ENCODE measurements around the gene POLR2I. TPM values are rescaled to one million over a fixed set of nuclear protein-coding genes. Genes with fewer than 3 reads are reported as not detected.
"Not testable (repeated sequence)": the region's sequence is repeated elsewhere in the genome, so short reads cannot be mapped to it uniquely, and the experiment has no call there.

The POLR2I gene
- total RNA-seq, 1 donor from 2014 or later, result 42.9 TPM

- DNase-seq, result no peak
Measured at GRCh38 chr19:36099166-36099785, 15.4 kb downstream of the POLR2I start.

- peak; percentile 44 for DNase-seq
Measured at GRCh38 chr19:36097036-36097435, 17.6 kb downstream of the POLR2I start.

GRCh38 chr19:36093687-36094086, 21.0 kb downstream of the POLR2I start:
- no peak for DNase-seq

GRCh38 chr19:36093146-36093662, 21.5 kb downstream of the POLR2I start:
- DNase-seq, result no peak

DNA sequence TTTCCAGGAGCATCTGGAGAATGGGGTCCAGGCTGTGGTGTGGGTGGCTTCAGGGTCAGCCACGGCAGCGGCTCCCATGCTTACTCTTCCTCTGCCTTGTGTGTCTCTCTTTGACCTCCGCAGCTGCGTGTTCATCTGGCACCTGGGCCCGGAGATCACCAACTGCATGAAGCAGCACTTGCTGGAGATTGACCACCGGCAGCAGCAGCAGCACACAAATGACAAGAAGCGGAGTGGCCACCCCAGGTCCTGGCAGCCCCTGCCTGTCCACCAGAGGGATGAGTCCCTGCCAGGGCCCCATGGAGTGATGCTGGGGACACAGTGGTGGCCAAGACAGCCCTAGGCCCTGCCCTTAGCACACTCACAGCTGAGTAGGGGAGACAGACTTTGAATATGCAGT, 22.1 kb downstream of the POLR2I start:
- no peak for DNase-seq

DNA sequence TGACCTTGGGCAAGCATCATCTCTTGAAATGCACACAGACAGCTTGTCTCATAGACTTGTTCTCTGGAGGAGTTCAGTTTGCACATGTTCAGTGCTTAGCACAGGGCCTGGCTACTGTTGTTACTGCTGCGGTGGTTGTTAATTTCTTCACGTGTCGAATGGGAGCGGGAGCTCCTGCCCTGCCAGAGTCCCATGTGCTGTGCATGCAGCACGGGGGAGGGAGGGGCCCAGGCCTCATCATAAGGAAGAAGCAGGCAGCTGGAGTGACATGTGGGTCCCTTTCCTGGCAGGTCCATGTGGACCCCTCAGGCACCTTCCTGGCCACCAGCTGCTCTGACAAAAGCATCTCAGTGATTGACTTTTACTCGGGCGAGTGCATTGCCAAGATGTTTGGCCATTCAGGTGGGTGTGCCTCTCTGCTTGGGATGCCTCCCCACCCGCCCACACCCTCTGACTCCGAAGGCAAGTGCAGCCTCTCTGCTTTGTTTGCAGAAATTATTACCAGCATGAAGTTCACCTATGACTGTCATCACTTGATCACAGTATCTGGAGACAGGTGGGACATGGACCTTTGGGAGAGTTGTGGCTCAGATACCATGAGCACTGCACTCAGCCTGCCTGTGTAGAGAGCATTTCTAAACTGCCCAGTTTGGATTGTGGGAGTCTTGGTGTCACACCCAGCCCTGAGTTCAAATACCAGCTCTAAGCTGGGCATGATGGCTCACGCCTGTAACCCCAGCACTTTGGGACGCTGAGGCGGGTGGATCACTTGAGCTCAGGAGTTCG, 23.6 kb downstream of the POLR2I start:
- DNase-seq, result no peak

GRCh38 chr19:36089847-36090246, 24.8 kb downstream of the POLR2I start:
- no peak for DNase-seq

DNA sequence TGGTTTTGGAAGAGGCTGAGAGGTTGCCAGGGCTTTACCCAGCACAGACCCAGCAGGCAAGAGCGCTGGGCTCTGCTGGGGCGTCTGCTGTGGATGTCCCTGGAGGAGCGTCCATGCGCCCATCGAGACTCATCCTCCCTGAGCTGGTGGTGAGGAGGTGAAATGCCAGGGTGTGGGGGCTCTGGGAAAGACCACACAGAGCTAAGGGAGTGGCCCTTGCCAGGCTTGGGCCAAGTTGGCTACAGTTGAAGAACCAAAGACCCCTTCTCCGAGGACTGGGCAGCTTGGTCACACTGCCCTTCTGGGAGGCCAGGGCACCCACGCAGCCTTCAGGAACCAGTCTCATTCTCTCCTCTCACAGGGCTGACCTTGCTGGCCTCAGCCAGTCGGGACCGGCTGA, 28.3 kb downstream of the POLR2I start:
- no peak for DNase-seq

GRCh38 chr19:36084231-36085009, 30.3 kb downstream of the POLR2I start:
- no peak for DNase-seq

- DNase-seq, result no peak
Measured at GRCh38 chr19:36082916-36083315, 31.8 kb downstream of the POLR2I start.

DNA sequence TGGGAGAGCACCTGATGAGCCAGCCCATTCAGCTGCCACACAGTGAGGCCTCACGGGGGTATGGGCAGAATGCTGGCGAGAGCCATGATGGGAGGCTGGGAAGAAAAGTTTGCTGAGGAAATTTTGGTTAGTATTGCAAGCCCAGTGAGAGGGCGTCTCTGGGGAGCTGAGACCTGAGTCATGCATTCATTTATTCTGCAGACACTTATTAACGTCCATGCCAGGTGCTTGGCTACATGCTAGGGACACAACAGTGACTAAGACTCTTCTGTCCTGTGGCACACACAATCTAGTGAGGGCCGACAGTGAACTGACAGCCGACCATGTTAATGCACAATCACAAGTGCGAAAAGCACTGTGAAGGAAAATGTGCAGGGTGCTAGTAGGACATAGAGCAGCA, 32.8 kb downstream of the POLR2I start:
- no peak for DNase-seq

DNA sequence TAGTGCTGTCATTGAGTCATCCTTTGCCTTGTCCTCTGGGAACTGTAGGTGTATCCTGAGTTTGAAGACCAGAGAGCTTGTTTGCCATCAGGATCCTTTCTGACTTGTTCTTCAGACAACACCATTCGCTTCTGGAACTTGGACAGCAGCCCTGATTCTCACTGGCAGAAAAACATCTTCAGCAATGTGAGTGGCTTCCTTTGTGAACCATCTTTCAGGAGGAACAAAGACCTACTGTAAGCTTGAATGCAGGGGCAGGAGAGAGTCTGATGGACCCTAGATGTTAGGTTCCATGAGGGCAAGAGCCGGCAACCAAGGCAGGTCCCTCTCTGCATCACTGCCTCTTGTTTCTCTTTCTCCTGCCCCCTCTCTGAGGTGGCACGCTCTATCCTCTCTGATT, 33.3 kb downstream of the POLR2I start:
- no peak for DNase-seq

GRCh38 chr19:36079389-36079945, 35.2 kb downstream of the POLR2I start:
- DNase-seq, result no peak

GRCh38 chr19:36073121-36073876, 41.4 kb downstream of the POLR2I start:
- no peak for DNase-seq

- DNase-seq, result no peak
Measured at GRCh38 chr19:36072081-36072480, 42.6 kb downstream of the POLR2I start.

DNA sequence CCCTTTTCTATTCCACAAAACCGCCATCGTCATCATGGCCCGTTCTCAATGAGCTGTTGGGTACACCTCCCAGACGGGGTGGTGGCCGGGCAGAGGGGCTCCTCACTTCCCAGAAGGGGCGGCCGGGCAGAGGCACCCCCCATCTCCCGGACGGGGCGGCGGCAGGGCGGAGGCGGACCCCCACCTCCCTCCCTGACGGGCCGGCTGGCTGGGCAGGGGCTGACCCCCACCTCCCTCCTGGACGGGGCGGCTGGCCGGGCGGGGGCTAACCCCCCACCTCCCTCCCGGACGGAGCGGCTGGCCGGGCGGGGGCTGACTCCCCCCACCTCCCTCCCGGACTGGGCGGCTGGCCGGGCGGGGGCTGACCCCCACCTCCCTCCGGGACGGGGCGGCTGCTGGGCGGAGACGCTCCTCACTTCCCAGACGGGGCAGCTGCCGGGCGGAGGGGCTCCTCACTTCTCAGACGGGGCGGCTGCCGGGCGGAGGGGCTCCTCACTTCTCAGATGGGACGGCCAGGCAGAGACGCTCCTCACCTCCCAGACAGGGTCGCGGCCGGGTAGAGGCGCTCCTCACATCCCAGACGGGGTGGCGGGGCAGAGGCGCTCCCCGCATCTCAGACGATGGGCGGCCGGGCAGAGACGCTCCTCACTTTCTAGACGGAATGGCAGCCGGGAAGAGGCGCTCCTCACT, 45.7 kb downstream of the POLR2I start:
- DNase-seq, result not testable (repeated sequence)

DNA sequence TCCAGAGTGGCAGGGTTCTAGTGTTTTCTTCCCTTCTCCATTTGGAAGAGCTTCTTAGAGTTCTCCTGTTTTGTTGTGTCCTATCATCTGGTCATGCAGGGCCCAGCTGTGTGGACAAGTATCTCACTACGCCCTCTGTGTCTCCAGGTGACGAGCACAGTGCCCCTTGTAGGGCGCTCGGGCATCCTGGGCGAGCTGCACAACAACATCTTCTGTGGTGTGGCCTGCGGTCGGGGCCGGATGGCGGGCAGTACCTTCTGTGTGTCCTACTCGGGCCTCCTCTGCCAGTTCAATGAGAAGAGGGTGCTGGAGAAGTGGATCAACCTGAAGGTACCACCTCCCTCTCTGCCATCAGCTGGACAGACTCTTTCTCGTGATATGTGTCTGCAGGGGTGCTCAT, 47.0 kb downstream of the POLR2I start:
- no peak for DNase-seq

DNA sequence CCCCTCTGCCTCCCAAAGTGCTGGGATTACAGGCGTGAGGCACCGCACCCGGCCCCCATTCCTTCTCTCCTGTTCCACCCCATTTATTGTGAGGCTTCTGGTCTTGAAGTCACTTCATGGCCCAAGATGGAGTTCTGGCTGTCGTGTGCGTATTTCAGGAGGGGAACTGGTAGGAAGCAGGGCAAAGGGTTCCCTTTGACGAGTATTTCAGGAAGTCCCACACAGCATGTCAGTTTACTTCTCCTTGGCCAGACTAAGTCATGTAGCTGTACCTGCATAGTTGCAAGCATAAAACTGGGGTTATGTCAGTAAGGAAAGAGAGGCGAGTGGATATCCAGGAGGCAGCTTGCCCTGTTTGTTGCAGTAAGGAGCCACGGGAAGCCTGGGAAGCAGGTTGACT, 49.8 kb downstream of the POLR2I start:
- no peak for DNase-seq

All from dermis blood vessel endothelial cell (primary cell).